Measurements from ENCODE around the gene TM6SF1. TPM values are rescaled to one million over a fixed set of nuclear protein-coding genes. Genes with fewer than 3 reads are reported as not detected.
"Not testable (repeated sequence)": the region's sequence is repeated elsewhere in the genome, so short reads cannot be mapped to it uniquely, and the experiment has no call there.

TM6SF1 gene
- total RNA-seq, 4 donors from 2014 or later = 0.45 to 4.3 (median 2.5) TPM

- H3K4me1 ChIP-seq = peaks cover 4 to 45% (median 29%) of the 10 kb centered on the region in 3 donors
- 42 to 50% methylated on average over 12 of the region's 12 CpGs for WGBS, 2 donors
- DNase-seq = no peak
- H3K27ac ChIP-seq = peak overlapping the region; percentile 86 to 95 (median 94)
- intact Hi-C loops (cut with DNase I) = no loop called here
- TF ChIP-seq POLR2A (IDR thresholded peaks at IDR 0.05) = no peak
- TF ChIP-seq, protein P1, sequence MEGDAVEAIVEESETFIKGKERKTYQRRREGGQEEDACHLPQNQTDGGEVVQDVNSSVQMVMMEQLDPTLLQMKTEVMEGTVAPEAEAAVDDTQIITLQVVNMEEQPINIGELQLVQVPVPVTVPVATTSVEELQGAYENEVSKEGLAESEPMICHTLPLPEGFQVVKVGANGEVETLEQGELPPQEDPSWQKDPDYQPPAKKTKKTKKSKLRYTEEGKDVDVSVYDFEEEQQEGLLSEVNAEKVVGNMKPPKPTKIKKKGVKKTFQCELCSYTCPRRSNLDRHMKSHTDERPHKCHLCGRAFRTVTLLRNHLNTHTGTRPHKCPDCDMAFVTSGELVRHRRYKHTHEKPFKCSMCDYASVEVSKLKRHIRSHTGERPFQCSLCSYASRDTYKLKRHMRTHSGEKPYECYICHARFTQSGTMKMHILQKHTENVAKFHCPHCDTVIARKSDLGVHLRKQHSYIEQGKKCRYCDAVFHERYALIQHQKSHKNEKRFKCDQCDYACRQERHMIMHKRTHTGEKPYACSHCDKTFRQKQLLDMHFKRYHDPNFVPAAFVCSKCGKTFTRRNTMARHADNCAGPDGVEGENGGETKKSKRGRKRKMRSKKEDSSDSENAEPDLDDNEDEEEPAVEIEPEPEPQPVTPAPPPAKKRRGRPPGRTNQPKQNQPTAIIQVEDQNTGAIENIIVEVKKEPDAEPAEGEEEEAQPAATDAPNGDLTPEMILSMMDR (IDR thresholded peaks at IDR 0.05) = no peak
- no peaks in the 10 kb centered on the region for H3K27me3 ChIP-seq
- H3K36me3 ChIP-seq = no peaks in the 10 kb centered on the region
- H3K9me3 ChIP-seq = peaks cover 0 to 1% (median 0%) of the 10 kb centered on the region in 3 donors
- H3K4me3 ChIP-seq = peak overlapping the region; percentile 74 to 96 (median 88)
Measured at GRCh38 chr15:83067638-83067962, 39.8 kb upstream of the TM6SF1 start.

- H3K9me3 ChIP-seq = peaks cover 0 to 6% (median 3%) of the 10 kb centered on the region in 3 donors
- 81 to 85% methylated on average over 6 of the region's 6 CpGs for WGBS, 2 donors
- H3K4me1 ChIP-seq = peaks cover 4 to 40% (median 24%) of the 10 kb centered on the region in 3 donors
- no peak overlapping the region for H3K4me3 ChIP-seq
- H3K36me3 ChIP-seq = no peaks in the 10 kb centered on the region
- DNase-seq = no peak
- peak overlapping the region; percentile 86 to 95 (median 94) for H3K27ac ChIP-seq
- intact Hi-C loops (cut with DNase I) = no loop called here
- H3K27me3 ChIP-seq = no peaks in the 10 kb centered on the region
- no peak for TF ChIP-seq POLR2A (IDR thresholded peaks at IDR 0.05)
Measured at GRCh38 chr15:83068054-83068453, 39.4 kb upstream of the TM6SF1 start.

DNA sequence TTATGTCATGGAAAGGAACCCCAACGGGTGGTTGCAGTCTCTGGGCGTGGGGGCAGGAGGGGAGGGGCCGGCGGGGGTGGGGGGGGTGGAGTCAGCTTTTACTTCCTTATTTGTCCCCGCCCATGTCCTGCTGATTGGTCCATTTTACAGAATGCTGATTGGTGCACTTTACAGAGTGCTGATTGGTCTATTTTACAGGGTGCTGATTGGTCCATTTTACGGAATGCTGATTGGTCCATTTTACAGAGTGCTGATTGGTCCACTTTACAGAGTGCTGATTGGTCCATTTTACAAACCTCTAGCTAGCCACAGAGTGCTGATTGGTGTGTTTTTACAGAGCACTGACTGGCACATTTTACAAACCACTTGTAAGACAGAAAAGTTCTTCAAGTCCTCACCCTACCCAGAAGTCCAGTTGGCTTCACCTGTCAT lies 38.2 kb upstream of the TM6SF1 start:
- Histone ChIP-seq H3K9me3 (peaks cover 0 to 16% (median 9%) of the 10 kb centered on the region in 3 donors), H3K4me1 (peaks cover 4 to 29% (median 13%) of the 10 kb centered on the region in 3 donors)
- 38 to 48% methylated on average over 5 to 6 of the region's 6 CpGs for WGBS, 2 donors
- H3K27ac ChIP-seq; DNase-seq; H3K4me3 ChIP-seq; intact Hi-C loops (cut with DNase I); H3K36me3 ChIP-seq; H3K27me3 ChIP-seq: not testable (repeated sequence)

DNA sequence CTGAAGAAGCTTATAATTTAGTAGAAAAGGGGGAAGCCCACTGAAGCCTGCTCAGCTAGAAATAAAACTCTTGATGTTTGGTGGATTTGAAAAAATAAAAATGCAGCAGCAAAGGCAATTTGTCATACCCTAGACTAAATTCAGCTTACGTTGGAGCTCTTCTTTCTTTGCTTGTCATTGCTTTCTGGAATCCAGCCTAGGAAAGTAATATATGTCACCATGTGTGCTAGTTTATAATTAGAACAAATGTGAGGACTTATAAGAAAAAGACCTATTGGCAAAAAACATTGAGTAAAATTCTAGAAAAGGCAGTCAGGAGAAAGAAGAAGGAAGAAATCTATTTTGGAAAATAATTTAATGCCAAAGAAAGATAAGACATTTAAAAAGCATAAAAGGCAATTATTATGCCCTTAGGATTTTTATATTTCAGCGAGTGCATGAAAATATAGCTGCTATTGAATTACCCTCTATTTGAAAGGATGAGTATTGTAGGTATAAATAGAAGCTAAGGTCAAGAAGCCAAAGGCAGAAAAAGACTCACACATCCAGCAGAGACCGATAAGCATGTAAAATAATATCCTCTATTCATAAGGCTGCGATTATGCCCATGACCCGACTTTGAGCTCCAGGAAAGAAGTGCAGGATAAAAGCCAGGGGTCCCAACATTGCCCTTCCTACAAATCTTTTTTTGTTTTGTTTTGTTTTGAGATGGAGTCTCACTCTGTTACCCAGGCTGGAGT lies 29.8 kb upstream of the TM6SF1 start:
- no peak overlapping the region for H3K4me3 ChIP-seq
- no peak for DNase-seq
- no peak overlapping the region for H3K27ac ChIP-seq
- peaks cover 0 to 40% (median 0%) of the 10 kb centered on the region in 4 donors for H3K27me3 ChIP-seq
- H3K9me3 ChIP-seq = peaks cover 0 to 18% (median 9%) of the 10 kb centered on the region in 3 donors
- H3K36me3 ChIP-seq = no peaks in the 10 kb centered on the region
- WGBS, 2 donors = 53 to 54% methylated on average over 5 of the region's 5 CpGs
- H3K4me1 ChIP-seq = no peaks in the 10 kb centered on the region
- TF ChIP-seq, protein P1 (IDR thresholded peaks at IDR 0.05) = no peak
- TF ChIP-seq POLR2A (IDR thresholded peaks at IDR 0.05) = no peak
- intact Hi-C loops (cut with DNase I) = no loop called here

GRCh38 chr15:83078712-83079111 lies 28.7 kb upstream of the TM6SF1 start:
- Histone ChIP-seq H3K36me3 (no peaks in the 10 kb centered on the region), H3K9me3 (peaks cover 0 to 8% (median under 1%) of the 10 kb centered on the region in 3 donors), H3K27me3 (peaks cover 0 to 46% (median 0%) of the 10 kb centered on the region in 4 donors), H3K4me3 (no peak overlapping the region), H3K27ac (no peak overlapping the region), H3K4me1 (no peaks in the 10 kb centered on the region)
- no peak for TF ChIP-seq POLR2A (IDR thresholded peaks at IDR 0.05)
- TF ChIP-seq, protein P1 (IDR thresholded peaks at IDR 0.05) = no peak
- DNase-seq = no peak
- intact Hi-C loops (cut with DNase I) = no loop called here
- WGBS, 2 donors = 57 to 69% methylated on average over 6 to 7 of the region's 7 CpGs

- intact Hi-C loops (cut with DNase I) = no loop called here
- H3K27ac ChIP-seq = no peak overlapping the region
- TF ChIP-seq POLR2A (IDR thresholded peaks at IDR 0.05) = no peak
- TF ChIP-seq, protein P1 (IDR thresholded peaks at IDR 0.05) = no peak
- H3K4me1 ChIP-seq = no peaks in the 10 kb centered on the region
- 61 to 73% methylated on average over 5 of the region's 5 CpGs for WGBS, 2 donors
- H3K36me3 ChIP-seq = no peaks in the 10 kb centered on the region
- no peaks in the 10 kb centered on the region for H3K9me3 ChIP-seq
- H3K27me3 ChIP-seq = peaks cover 0 to 37% (median 0%) of the 10 kb centered on the region in 4 donors
- DNase-seq = no peak
- no peak overlapping the region for H3K4me3 ChIP-seq
Measured at GRCh38 chr15:83081256-83082014, 26.0 kb upstream of the TM6SF1 start.

Data from esophagus squamous epithelium (tissue), 5 donors.